GM12878 (cell line): Measurements from ENCODE around the gene TMEM167B. TPM values are rescaled to one million over a fixed set of nuclear protein-coding genes. Genes with fewer than 3 reads are reported as not detected.

ENCODE experiments used
- ATAC-seq: fragments of 200-7000 bp; cut with Tn5 transposase; 3 replicates; pipeline ENCODE4 v1.9.1; 2020; ENCODE audit warnings: mild to moderate bottlenecking, moderate library complexity
- BruUV-seq: library from RNA; stranded (reverse); fragments of 400-500 nt; replicated peaks from 2 replicates; lab custom pipeline; 2021; lab: Mats Ljungman, UMichigan
- CTCF ChIA-PET: fragments of 300-600 bp; sonication (Branson Sonifier 250); formaldehyde crosslinking; extraction: SDS; loops from one replicate; lab custom pipeline; 2021; ENCODE audit warnings: inconsistent platforms; lab: Yijun Ruan, JAX
- POLR2A ChIA-PET: fragments of 350-600 bp; formaldehyde crosslinking; extraction: SDS; loops from one replicate; lab custom pipeline; 2021; ENCODE audit warnings: inconsistent platforms; lab: Charles Lee
- RAD21 ChIA-PET: fragments of 300-600 bp; sonication (Branson Sonifier 250); formaldehyde crosslinking; loops from one replicate; lab custom pipeline; 2023; ENCODE audit warnings: antibody characterized with exemption; ENCODE audit not compliant: unreplicated experiment; lab: Charles Lee
- SMC1A ChIA-PET: fragments of 300-600 bp; sonication (Branson Sonifier 250); formaldehyde crosslinking; loops from one replicate; lab custom pipeline; 2023; ENCODE audit not compliant: unreplicated experiment, uncharacterized antibody; lab: Charles Lee
- DNase-seq: peaks from one replicate; pipeline ENCODE4 v3.0.0-alpha.2; 2011; ENCODE audit warnings: low read depth, low spot score
- FAIRE-seq: peaks from 3 replicates; lab custom pipeline; 2011; peaks lifted over from hg19 to GRCh38; lab: Jason Lieb, UNC
- H2AFZ ChIP-seq: 2 replicates; pipeline ENCODE4 v1.6.0; 2011; ENCODE audit warnings: low read depth, low read length, control low read depth; ENCODE audit not compliant: control insufficient read depth
- H3K27ac ChIP-seq: 2 replicates; pipeline ENCODE4 v1.5.1; 2011; ENCODE audit warnings: control low read depth; ENCODE audit not compliant: control insufficient read depth, insufficient read depth
- H3K27me3 ChIP-seq, 2 experiments: replicated peaks in 1 of 2; 2 replicates each; pipeline versions ENCODE4 v1.6.0 to v1.6.1; 2011; ENCODE audit warnings: low read length in 1 of 2; ENCODE audit not compliant: control insufficient read depth in 2 of 2, insufficient read depth in 2 of 2
- H3K36me3 ChIP-seq, 2 experiments: 2 replicates each; pipeline ENCODE4 v1.5.1; 2011; ENCODE audit warnings: low read length in 1 of 2; ENCODE audit not compliant: control insufficient read depth in 2 of 2, insufficient read depth in 2 of 2
- H3K4me1 ChIP-seq: 2 replicates; pipeline ENCODE4 v1.6.1; 2011; ENCODE audit warnings: mild to moderate bottlenecking, low read length, moderate library complexity, mixed read lengths; ENCODE audit not compliant: control insufficient read depth, insufficient read depth
- H3K4me2 ChIP-seq: 2 replicates; pipeline ENCODE4 v1.6.0; 2011; ENCODE audit warnings: control low read depth; ENCODE audit not compliant: control insufficient read depth, insufficient read depth
- H3K4me3 ChIP-seq: fragments of 200-600 bp; sonication (generic); 2 replicates; pipeline ENCODE4 v1.5.1; 2016
- H3K79me2 ChIP-seq: 2 replicates; pipeline ENCODE4 v1.6.0; 2011; ENCODE audit warnings: low read length; ENCODE audit not compliant: control insufficient read depth, insufficient read depth
- H3K9ac ChIP-seq: 2 replicates; pipeline ENCODE4 v1.8.0; 2011; ENCODE audit warnings: low read length, control low read depth, mixed read lengths; ENCODE audit not compliant: control insufficient read depth, insufficient read depth
- H3K9me3 ChIP-seq: replicated peaks from 3 replicates; pipeline ENCODE4 v1.5.1; 2011; ENCODE audit warnings: mild to moderate bottlenecking, low read length; ENCODE audit not compliant: control insufficient read depth, insufficient read depth
- H4K20me1 ChIP-seq: 2 replicates; pipeline ENCODE4 v1.6.0; 2011; ENCODE audit not compliant: control insufficient read depth, insufficient read depth
- ATF7 ChIP-seq: fragments of 450-650 bp; IDR thresholded peaks from 2 replicates; pipeline ENCODE4 v1.6.1; 2016; ENCODE audit warnings: low read depth, mild to moderate bottlenecking
- JUNB ChIP-seq: IDR thresholded peaks from 2 replicates; pipeline ENCODE4 v1.6.1; 2016; ENCODE audit warnings: antibody characterized with exemption, mild to moderate bottlenecking
- MEF2B ChIP-seq: fragments of 450-650 bp; IDR thresholded peaks from 2 replicates; pipeline ENCODE4 v1.6.1; 2018; ENCODE audit warnings: mild to moderate bottlenecking, moderate library complexity; ENCODE audit not compliant: partially characterized antibody, poor library complexity, severe bottlenecking
- SMAD1 ChIP-seq: fragments of 450-650 bp; IDR thresholded peaks from 2 replicates; pipeline ENCODE4 v1.6.1; 2018; ENCODE audit warnings: mild to moderate bottlenecking, low read depth; ENCODE audit not compliant: partially characterized antibody
- in situ Hi-C: fragments of 300-500 bp; cut with MboI; formaldehyde crosslinking; loops from 9 replicates; pipeline ENCODE4 v1.14.3; 2018; ENCODE audit warnings: mixed read lengths
- intact Hi-C: fragments of 100-400 bp; cut with micrococcal nuclease; formaldehyde crosslinking; loops from one replicate; pipeline ENCODE4 v1.14.2; 2022; ENCODE audit not compliant: unreplicated experiment
- polyA plus RNA-seq, 11 experiments: library from polyadenylated mRNA; depleted of rRNA in 4 of 11; unstranded in 6 of 11; stranded (reverse) in 5 of 11; fragments of >200 nt; fragmentation: Nextera tagmentation in 4 of 11; fragmentation: Illumina TruSeq in 1 of 11; extraction: Ambion mirVana in 4 of 11; extraction: Trizol in 1 of 11; gene quantifications; 1 replicate in 1 of 11; 2 replicates in 10 of 11; pipeline versions ENCODE4 v1.2.1 to v1.2.3, GENCODE V29; 2011 to 2016; ENCODE audit warnings: inconsistent platforms in 2 of 11, missing spikeins in 2 of 11, low read depth in 1 of 11
- total RNA-seq, 4 experiments: library from RNA; depleted of rRNA in 3 of 4; stranded (reverse); fragments of >200 nt in 3 of 4; fragmentation: Illumina TruSeq in 1 of 4; extraction: Trizol in 1 of 4; gene quantifications; 2 replicates each; pipeline versions ENCODE4 v1.2.1 to v1.2.3, GENCODE V29; 2013 to 2021
- TF ChIP-seq, protein P1 (sequence below): fragments of 450-650 bp; IDR thresholded peaks from 2 replicates; pipeline ENCODE4 v1.6.1; 2017; ENCODE audit warnings: mild to moderate bottlenecking
- TF ChIP-seq, protein P2 (sequence below): fragments of 150-350 bp; IDR thresholded peaks from 2 replicates; pipeline ENCODE4 v1.6.1; 2014; ENCODE audit warnings: mild to moderate bottlenecking, low read depth, low read length

The TMEM167B gene
- total and polyA plus RNA-seq, 10 of the 15 experiments (the other 5 are each of a cell fraction or from before 2014, with no cell fraction given), result 15.6 to 26.1 (median 21.1) TPM

DNA sequence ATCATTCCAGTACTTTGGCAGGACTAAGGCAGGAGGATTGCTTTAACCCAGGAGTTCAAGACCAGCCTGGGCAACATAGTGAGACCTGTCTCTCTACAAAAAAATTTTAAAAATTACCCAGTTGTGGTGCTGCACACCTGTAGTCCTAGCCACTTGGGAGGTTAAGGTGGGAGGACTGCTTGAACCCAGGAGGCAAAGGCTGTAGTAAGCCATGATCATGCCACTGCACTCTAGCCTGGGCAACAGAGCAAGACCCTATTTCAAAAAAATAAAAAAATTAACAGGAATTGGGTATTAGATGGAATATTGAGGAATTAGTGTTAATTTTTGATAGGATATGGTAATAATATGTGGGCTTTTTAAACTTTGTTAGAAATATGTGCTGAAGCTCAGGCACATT lies 31.5 kb upstream of the TMEM167B start:
- SMC1A ChIA-PET, result interaction anchor here (1.1 kb wide), 1 partner anchor 259 kb away, joined by 4 read pairs; no protein-coding TSS in a partner anchor
- no peaks in the 10 kb centered on the region for H3K27me3 ChIP-seq
- H3K4me2 ChIP-seq, result no peak overlapping the region
- H3K9ac ChIP-seq, result no peak overlapping the region
- FAIRE-seq (no peak), ATAC-seq (no peak), DNase-seq (no peak)
- CTCF ChIA-PET, result no interaction called here
- POLR2A ChIA-PET, result no interaction called here
- RAD21 ChIA-PET, result no interaction called here
- H3K4me3 ChIP-seq, result no peak overlapping the region
- H3K79me2 ChIP-seq, result no peaks in the 10 kb centered on the region
- intact Hi-C loops (no loop called here), in situ Hi-C loops (no loop called here)
- no peaks in the 10 kb centered on the region for H3K9me3 ChIP-seq
- H4K20me1 ChIP-seq, result no peaks in the 10 kb centered on the region
- no peak overlapping the region for H2AFZ ChIP-seq
- no peaks in the 10 kb centered on the region for H3K4me1 ChIP-seq
- H3K36me3 ChIP-seq, result no peaks in the 10 kb centered on the region; a peak in 1 of 4 replicates
- no TSS peak for BruUV-seq
- no peak overlapping the region for H3K27ac ChIP-seq
- TF ChIP-seq SMAD1, result no peak
- no peak for TF ChIP-seq JUNB
- TF ChIP-seq, protein P1, sequence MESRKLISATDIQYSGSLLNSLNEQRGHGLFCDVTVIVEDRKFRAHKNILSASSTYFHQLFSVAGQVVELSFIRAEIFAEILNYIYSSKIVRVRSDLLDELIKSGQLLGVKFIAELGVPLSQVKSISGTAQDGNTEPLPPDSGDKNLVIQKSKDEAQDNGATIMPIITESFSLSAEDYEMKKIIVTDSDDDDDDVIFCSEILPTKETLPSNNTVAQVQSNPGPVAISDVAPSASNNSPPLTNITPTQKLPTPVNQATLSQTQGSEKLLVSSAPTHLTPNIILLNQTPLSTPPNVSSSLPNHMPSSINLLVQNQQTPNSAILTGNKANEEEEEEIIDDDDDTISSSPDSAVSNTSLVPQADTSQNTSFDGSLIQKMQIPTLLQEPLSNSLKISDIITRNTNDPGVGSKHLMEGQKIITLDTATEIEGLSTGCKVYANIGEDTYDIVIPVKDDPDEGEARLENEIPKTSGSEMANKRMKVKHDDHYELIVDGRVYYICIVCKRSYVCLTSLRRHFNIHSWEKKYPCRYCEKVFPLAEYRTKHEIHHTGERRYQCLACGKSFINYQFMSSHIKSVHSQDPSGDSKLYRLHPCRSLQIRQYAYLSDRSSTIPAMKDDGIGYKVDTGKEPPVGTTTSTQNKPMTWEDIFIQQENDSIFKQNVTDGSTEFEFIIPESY, result no peak
- TF ChIP-seq, protein P2, sequence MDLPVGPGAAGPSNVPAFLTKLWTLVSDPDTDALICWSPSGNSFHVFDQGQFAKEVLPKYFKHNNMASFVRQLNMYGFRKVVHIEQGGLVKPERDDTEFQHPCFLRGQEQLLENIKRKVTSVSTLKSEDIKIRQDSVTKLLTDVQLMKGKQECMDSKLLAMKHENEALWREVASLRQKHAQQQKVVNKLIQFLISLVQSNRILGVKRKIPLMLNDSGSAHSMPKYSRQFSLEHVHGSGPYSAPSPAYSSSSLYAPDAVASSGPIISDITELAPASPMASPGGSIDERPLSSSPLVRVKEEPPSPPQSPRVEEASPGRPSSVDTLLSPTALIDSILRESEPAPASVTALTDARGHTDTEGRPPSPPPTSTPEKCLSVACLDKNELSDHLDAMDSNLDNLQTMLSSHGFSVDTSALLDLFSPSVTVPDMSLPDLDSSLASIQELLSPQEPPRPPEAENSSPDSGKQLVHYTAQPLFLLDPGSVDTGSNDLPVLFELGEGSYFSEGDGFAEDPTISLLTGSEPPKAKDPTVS, result no peak
- TF ChIP-seq ATF7, result no peak
- TF ChIP-seq MEF2B, result no peak
